Ishikawa (cell line): ENCODE measurements around the gene KCNJ18.

Experiments used
- EGR1 ChIP-seq: IDR thresholded peaks from 2 replicates; pipeline ENCODE4 v1.6.1; 2012

The KCNJ18 gene

DNA sequence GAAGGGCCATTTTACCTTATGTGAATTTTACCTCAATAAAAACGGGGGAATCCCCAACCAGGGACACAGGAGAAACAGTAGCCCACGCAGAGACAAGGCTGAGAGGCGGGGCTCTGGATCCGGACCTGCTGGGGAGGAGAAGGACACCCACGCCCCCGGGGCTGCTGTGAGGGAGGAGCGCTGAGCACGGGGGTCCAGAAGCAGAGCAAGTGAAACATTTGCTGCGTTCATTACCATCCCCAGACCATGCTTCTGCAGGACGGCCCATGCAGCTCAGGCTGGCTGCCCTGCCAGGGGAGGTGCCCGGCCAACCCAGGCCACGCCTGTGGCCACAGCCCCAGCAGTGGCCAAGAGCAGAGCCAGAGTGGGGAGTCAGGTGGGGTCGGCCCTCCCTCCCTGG lies 50.0 kb downstream of the KCNJ18 start:
- no peak for TF ChIP-seq EGR1
